Measurements from ENCODE around the gene TOR1AIP2.

DNA sequence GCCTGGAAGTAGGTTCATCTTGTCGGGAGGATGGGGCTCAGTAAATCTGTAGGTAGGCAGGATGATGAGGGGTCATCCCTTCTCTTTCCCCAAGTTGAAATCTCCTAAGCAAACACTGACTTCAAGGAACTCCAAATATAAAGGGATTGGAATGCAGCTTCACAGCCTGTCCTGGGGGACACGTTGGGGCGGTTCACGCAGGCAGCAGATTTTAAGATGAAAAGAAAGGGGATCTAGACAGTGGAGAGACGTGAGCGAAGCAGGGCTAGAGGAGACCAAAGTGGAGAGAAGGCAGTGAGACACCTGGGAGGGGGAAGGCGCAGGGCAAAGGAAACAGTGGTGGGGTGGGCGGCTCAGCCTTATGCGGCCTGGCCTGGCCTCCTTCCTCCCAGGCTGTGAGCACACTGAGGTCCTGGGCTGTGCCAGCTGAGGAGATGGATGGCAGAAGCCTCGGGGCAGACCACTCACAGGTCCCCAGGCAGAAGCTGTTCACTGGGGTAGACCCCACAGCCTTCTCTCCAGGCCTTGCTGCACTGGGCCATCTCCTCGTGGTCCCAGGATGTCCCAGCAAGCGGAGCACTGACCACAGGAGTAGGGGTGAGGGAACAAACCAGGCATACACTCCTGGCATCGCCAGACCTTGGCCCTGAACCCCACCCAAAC lies 51.7 kb downstream of the TOR1AIP2 start:
- TF ChIP-seq, protein P1, sequence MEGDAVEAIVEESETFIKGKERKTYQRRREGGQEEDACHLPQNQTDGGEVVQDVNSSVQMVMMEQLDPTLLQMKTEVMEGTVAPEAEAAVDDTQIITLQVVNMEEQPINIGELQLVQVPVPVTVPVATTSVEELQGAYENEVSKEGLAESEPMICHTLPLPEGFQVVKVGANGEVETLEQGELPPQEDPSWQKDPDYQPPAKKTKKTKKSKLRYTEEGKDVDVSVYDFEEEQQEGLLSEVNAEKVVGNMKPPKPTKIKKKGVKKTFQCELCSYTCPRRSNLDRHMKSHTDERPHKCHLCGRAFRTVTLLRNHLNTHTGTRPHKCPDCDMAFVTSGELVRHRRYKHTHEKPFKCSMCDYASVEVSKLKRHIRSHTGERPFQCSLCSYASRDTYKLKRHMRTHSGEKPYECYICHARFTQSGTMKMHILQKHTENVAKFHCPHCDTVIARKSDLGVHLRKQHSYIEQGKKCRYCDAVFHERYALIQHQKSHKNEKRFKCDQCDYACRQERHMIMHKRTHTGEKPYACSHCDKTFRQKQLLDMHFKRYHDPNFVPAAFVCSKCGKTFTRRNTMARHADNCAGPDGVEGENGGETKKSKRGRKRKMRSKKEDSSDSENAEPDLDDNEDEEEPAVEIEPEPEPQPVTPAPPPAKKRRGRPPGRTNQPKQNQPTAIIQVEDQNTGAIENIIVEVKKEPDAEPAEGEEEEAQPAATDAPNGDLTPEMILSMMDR (IDR thresholded peaks at IDR 0.05 in 8 of 11, conservative IDR thresholded peaks at IDR 0.05 in 3 of 11): no peak
- TF ChIP-seq POLR2A (IDR thresholded peaks at IDR 0.05) (no peak), POLR2AphosphoS5 (IDR thresholded peaks at IDR 0.05) (no peak)

All from spleen (tissue), 7 donors.